CD14-positive monocyte (primary cell): Measurements from ENCODE around the gene DCLRE1C. TPM values are rescaled to one million over a fixed set of nuclear protein-coding genes. Genes with fewer than 3 reads are reported as not detected.
"Not testable (repeated sequence)": the region's sequence is repeated elsewhere in the genome, so short reads cannot be mapped to it uniquely, and the experiment has no call there.

Source experiments
- DNase-seq, 3 donors: peaks; one replicate each; pipeline ENCODE4 v3.0.0-alpha.2; 2011 to 2022
- H2AFZ ChIP-seq: 2 replicates; pipeline ENCODE4 v1.6.0; 2012; ENCODE audit warnings: mild to moderate bottlenecking, low read depth, low read length, inconsistent platforms; ENCODE audit not compliant: insufficient read depth, poor library complexity, severe bottlenecking
- H3K27ac ChIP-seq, 2 donors: 1 replicate in 1 of 2; 2 replicates in 1 of 2; pipeline ENCODE4 v1.5.1; 2012 to 2013; ENCODE audit warnings: low read length in 2 of 2, control low read depth in 1 of 2, inconsistent platforms in 1 of 2, low read depth in 1 of 2, mild to moderate bottlenecking in 1 of 2
- H3K27me3 ChIP-seq, 2 donors: one replicate each; pipeline versions ENCODE4 v1.6.0 to v1.6.1; 2011 to 2013; ENCODE audit warnings: low read length in 2 of 2; ENCODE audit not compliant: control insufficient read depth in 2 of 2, insufficient read depth in 2 of 2
- H3K36me3 ChIP-seq, 2 donors: replicated peaks in 1 of 2; 1 replicate in 1 of 2; 2 replicates in 1 of 2; pipeline versions ENCODE4 v1.5.1 to v1.6.1; 2012 to 2013; ENCODE audit warnings: low read length in 2 of 2, control low read depth in 1 of 2, inconsistent platforms in 1 of 2, mild to moderate bottlenecking in 1 of 2; ENCODE audit not compliant: insufficient read depth in 2 of 2, control insufficient read depth in 1 of 2
- H3K4me1 ChIP-seq, 2 donors: 1 replicate in 1 of 2; 2 replicates in 1 of 2; pipeline versions ENCODE4 v1.5.1 to v1.6.1; 2012 to 2013; ENCODE audit warnings: low read length in 2 of 2, control low read depth in 1 of 2, inconsistent platforms in 1 of 2, mild to moderate bottlenecking in 1 of 2, moderate library complexity in 1 of 2; ENCODE audit not compliant: insufficient read depth in 2 of 2, control insufficient read depth in 1 of 2
- H3K4me2 ChIP-seq: replicated peaks from 2 replicates; pipeline ENCODE3; 2012; ENCODE audit warnings: low read length, moderate library complexity, mild to moderate bottlenecking; ENCODE audit not compliant: poor library complexity, severe bottlenecking; ENCODE audit errors: extremely low read depth
- H3K4me3 ChIP-seq, 3 experiments: fragments of 200-600 bp in 1 of 3; sonication (generic) in 1 of 3; replicated peaks in 1 of 3; 1 replicate in 2 of 3; 2 replicates in 1 of 3; pipeline ENCODE4 v1.5.1; 2011 to 2013; ENCODE audit warnings: low read length in 3 of 3, mild to moderate bottlenecking in 3 of 3, control low read depth in 2 of 3, low read depth in 2 of 3, inconsistent platforms in 1 of 3, moderate library complexity in 1 of 3
- H3K79me2 ChIP-seq: 2 replicates; pipeline ENCODE4 v1.6.0; 2012; ENCODE audit warnings: mild to moderate bottlenecking, control low read depth, inconsistent platforms, low read length, moderate library complexity; ENCODE audit not compliant: insufficient read depth
- H3K9ac ChIP-seq: 2 replicates; pipeline ENCODE4 v1.6.0; 2017; ENCODE audit warnings: low read length, mild to moderate bottlenecking; ENCODE audit not compliant: insufficient read depth, poor library complexity, severe bottlenecking
- H3K9me3 ChIP-seq, 2 donors: replicated peaks in 1 of 2; 1 replicate in 1 of 2; 2 replicates in 1 of 2; pipeline versions ENCODE4 v1.5.1 to v1.6.1; 2012 to 2013; ENCODE audit warnings: low read length in 2 of 2, control low read depth in 1 of 2; ENCODE audit not compliant: control insufficient read depth in 1 of 2, insufficient read depth in 1 of 2
- H4K20me1 ChIP-seq: 2 replicates; pipeline ENCODE4 v1.6.0; 2012; ENCODE audit warnings: mild to moderate bottlenecking, low read length, control low read depth, moderate library complexity; ENCODE audit not compliant: insufficient read depth
- H3K27ac Mint-ChIP-seq, 7 donors: one replicate each; pipeline ENCODE4 v1.8.0; 2020; ENCODE audit warnings: mild to moderate bottlenecking in 7 of 7, mixed read lengths in 7 of 7, moderate library complexity in 6 of 7, inconsistent platforms in 2 of 7
- H3K27me3 Mint-ChIP-seq, 3 donors: one replicate each; pipeline ENCODE4 v1.8.0; 2021 to 2022; ENCODE audit warnings: low read depth in 3 of 3, mild to moderate bottlenecking in 3 of 3, mixed read lengths in 3 of 3, moderate library complexity in 3 of 3, inconsistent platforms in 1 of 3
- H3K36me3 Mint-ChIP-seq, 2 donors: one replicate each; pipeline ENCODE4 v1.8.0; 2020; ENCODE audit warnings: mixed read lengths in 2 of 2, inconsistent platforms in 1 of 2, mild to moderate bottlenecking in 1 of 2
- H3K4me1 Mint-ChIP-seq: one replicate; pipeline ENCODE4 v1.8.0; 2020; ENCODE audit warnings: mild to moderate bottlenecking, mixed read lengths
- H3K4me3 Mint-ChIP-seq, 2 donors: one replicate each; pipeline ENCODE4 v1.8.0; 2020; ENCODE audit warnings: mild to moderate bottlenecking in 2 of 2, mixed read lengths in 2 of 2, moderate library complexity in 1 of 2
- H3K9me3 Mint-ChIP-seq, 7 donors: one replicate each; pipeline ENCODE4 v1.8.0; 2020 to 2022; ENCODE audit warnings: mixed read lengths in 7 of 7, mild to moderate bottlenecking in 6 of 7, moderate library complexity in 6 of 7, inconsistent platforms in 2 of 7
- WGBS: methylation state at CpG from one replicate; pipeline ENCODE4 v1.1.5; 2013; ENCODE audit warnings: missing lambda C conversion rate; ENCODE audit not compliant: insufficient coverage; 5-methylcytosine and 5-hydroxymethylcytosine counted together
- intact Hi-C, 2 donors: fragments of 100-400 bp; cut with micrococcal nuclease; formaldehyde crosslinking; loops; one replicate each; pipeline versions ENCODE4 v1.15.0 to v1.15.1; 2023
- polyA plus RNA-seq, 3 donors: library from polyadenylated mRNA; depleted of rRNA in 1 of 3; unstranded in 2 of 3; stranded (reverse) in 1 of 3; fragments of 300-500 nt in 2 of 3; fragments of >200 nt in 1 of 3; fragmentation: Illumina TruSeq in 2 of 3; gene quantifications; 1 replicate in 2 of 3; 2 replicates in 1 of 3; pipeline ENCODE4 v1.2.3, GENCODE V29; 2012 to 2021
- TF ChIP-seq, protein P1 (sequence below): fragments of 200-600 bp; IDR thresholded peaks from one replicate; pipeline ENCODE4 v1.8.0; 2022; ENCODE audit warnings: antibody characterized with exemption, mild to moderate bottlenecking

The DCLRE1C gene
- polyA plus RNA-seq, 3 donors: 8.9 to 17.6 (median 10.9) TPM

DNA sequence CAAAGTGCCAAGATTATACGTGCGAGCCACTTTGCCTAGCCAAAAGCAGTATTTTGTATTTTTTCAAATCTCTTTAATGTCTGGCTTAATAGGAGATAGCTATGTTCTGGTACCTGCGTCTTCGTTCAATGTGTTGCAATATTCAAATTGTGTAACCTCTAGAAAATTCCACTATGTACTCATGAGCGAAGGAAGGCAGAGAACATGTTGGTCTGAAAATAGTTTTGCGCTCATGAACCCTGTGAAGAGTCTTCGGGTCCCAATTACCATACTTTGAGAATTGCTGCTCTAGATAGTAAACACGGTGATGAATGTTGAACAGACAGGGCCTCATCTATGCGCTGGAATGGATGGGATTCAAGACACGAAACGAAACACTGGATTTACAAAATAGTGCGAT lies 78.0 kb downstream of the DCLRE1C start:
- Mint-ChIP-seq H3K27ac (no peak overlapping the region), H3K27me3 (peaks cover 0 to 2% (median 0%) of the 10 kb centered on the region in 3 donors), H3K9me3 (no peaks in the 10 kb centered on the region), H3K36me3 (peaks cover 7 to 16% of the 10 kb centered on the region in 2 donors), H3K4me1 (peaks cover 35% of the 10 kb centered on the region), H3K4me3 (no peak overlapping the region)
- H3K9me3 ChIP-seq: no peaks in the 10 kb centered on the region
- H3K4me2 ChIP-seq: no peak overlapping the region
- no peak overlapping the region for H2AFZ ChIP-seq
- H3K36me3 ChIP-seq: peaks cover 7 to 12% of the 10 kb centered on the region in 2 donors
- intact Hi-C loops: loop anchor here in 1 of 2 donors (5.0 kb wide), 1 partner anchor 76 kb away; the partner anchor contains the start of gene DCLRE1C
- peaks cover 4% of the 10 kb centered on the region for H4K20me1 ChIP-seq
- H3K27ac ChIP-seq: no peak overlapping the region
- no peaks in the 10 kb centered on the region for H3K27me3 ChIP-seq
- TF ChIP-seq, protein P1, sequence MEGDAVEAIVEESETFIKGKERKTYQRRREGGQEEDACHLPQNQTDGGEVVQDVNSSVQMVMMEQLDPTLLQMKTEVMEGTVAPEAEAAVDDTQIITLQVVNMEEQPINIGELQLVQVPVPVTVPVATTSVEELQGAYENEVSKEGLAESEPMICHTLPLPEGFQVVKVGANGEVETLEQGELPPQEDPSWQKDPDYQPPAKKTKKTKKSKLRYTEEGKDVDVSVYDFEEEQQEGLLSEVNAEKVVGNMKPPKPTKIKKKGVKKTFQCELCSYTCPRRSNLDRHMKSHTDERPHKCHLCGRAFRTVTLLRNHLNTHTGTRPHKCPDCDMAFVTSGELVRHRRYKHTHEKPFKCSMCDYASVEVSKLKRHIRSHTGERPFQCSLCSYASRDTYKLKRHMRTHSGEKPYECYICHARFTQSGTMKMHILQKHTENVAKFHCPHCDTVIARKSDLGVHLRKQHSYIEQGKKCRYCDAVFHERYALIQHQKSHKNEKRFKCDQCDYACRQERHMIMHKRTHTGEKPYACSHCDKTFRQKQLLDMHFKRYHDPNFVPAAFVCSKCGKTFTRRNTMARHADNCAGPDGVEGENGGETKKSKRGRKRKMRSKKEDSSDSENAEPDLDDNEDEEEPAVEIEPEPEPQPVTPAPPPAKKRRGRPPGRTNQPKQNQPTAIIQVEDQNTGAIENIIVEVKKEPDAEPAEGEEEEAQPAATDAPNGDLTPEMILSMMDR: no peak
- peaks cover 43% of the 10 kb centered on the region for H3K79me2 ChIP-seq
- peak in 1 of 3 donors; percentile 37 for DNase-seq
- H3K4me3 ChIP-seq: no peak overlapping the region
- H3K9ac ChIP-seq: no peak overlapping the region
- peaks cover 18 to 38% of the 10 kb centered on the region in 2 donors for H3K4me1 ChIP-seq
- 100% methylated on average over 6 of the region's 12 CpGs for WGBS

DNA sequence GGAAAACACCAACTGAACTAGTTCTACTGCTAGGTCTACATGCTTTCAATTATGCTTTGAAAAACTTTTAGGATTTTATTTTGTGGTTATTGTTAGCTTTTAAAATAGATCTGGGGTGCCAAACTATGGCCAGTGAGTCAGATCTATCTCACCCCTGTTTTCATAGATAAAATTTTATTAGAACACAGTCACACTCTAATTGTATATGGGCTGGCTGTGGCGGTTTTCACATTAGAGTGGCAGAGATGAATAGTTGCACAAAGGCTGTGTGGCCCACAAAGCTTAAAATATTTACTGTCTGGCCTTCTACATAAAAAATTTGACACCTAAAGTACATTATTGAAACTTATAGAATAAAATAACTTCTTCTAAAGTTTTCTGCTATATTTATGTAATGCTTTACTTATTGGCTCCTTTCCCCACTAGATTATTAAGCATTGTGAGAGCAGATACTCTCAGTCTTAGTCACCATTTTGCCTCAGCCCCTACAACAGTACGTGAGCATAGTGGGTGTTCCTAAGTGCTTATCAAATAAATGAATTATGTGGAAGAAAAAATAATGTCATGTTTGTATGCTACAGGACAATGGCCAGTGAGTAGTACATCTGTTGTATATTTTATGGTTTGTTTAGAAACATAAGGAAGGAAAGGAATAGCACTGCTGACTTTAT lies 80.7 kb downstream of the DCLRE1C start:
- no peak overlapping the region for H3K4me3 Mint-ChIP-seq
- TF ChIP-seq, protein P1: no peak
- Histone ChIP-seq H3K4me2 (no peak overlapping the region), H3K36me3 (peaks cover 26 to 37% of the 10 kb centered on the region in 2 donors), H2AFZ (no peak overlapping the region), H3K9ac (no peak overlapping the region), H3K27me3 (no peaks in the 10 kb centered on the region), H4K20me1 (peaks cover 4% of the 10 kb centered on the region), H3K9me3 (no peaks in the 10 kb centered on the region), H3K79me2 (peaks cover 20% of the 10 kb centered on the region), H3K4me3 (no peak overlapping the region), H3K4me1 (peaks cover 8 to 23% of the 10 kb centered on the region in 2 donors), H3K27ac (no peak overlapping the region)
- no peaks in the 10 kb centered on the region for H3K27me3 Mint-ChIP-seq
- no peaks in the 10 kb centered on the region for H3K9me3 Mint-ChIP-seq
- no peak for DNase-seq
- WGBS: no CpG with 5 or more reads among the region's 2 CpGs
- H3K4me1 Mint-ChIP-seq: peaks cover 21% of the 10 kb centered on the region
- intact Hi-C loops: no loop called here
- peaks cover 21 to 36% of the 10 kb centered on the region in 2 donors for H3K36me3 Mint-ChIP-seq
- no peak overlapping the region for H3K27ac Mint-ChIP-seq

DNA sequence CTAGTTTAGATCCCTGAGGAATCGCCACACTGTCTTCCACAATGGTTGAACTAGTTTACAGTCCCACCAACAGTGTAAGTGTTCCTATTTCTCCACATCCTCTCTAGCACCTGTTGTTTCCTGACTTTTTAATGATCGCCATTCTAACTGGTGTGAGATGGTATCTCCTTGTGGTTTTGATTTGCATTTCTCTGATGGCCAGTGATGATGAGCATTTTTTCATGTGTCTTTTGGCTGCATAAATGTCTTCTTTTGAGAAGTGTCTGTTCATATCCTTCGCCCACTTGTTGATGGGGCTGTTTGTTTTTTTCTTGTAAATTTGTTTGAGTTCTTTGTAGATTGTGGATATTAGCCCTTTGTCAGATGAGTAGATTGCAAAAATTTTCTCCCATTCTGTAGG lies 89.0 kb downstream of the DCLRE1C start:
- H3K27me3 Mint-ChIP-seq, H3K27ac ChIP-seq, H3K9me3 ChIP-seq, H3K9me3 Mint-ChIP-seq, H3K4me2 ChIP-seq, H3K4me3 Mint-ChIP-seq, H3K27ac Mint-ChIP-seq, H3K4me1 ChIP-seq, H3K9ac ChIP-seq, H2AFZ ChIP-seq, H3K27me3 ChIP-seq, H3K4me3 ChIP-seq, H4K20me1 ChIP-seq, H3K79me2 ChIP-seq, H3K4me1 Mint-ChIP-seq, intact Hi-C loops, DNase-seq: not testable (repeated sequence)
- no CpG with 5 or more reads among the region's 3 CpGs for WGBS
- H3K36me3 ChIP-seq: peaks cover 31 to 54% of the 10 kb centered on the region in 2 donors
- H3K36me3 Mint-ChIP-seq: peaks cover 40 to 57% of the 10 kb centered on the region in 2 donors
